Ascending aorta (tissue), 2 donors: ENCODE data around the gene SEMA6C. TPM values are rescaled to one million over a fixed set of nuclear protein-coding genes. Genes with fewer than 3 reads are reported as not detected.
"Not testable (repeated sequence)": the region's sequence is repeated elsewhere in the genome, so short reads cannot be mapped to it uniquely, and the experiment has no call there.

ENCODE experiments used
- DNase-seq, 2 donors: peaks; one replicate each; pipeline ENCODE4 v3.0.0-alpha.2; 2019; ENCODE audit warnings: low spot score in 2 of 2
- H3K27ac ChIP-seq, 2 donors: fragments of 200-600 bp; sonication (generic); one replicate each; pipeline ENCODE4 v1.5.1; 2016 to 2017; ENCODE audit warnings: mild to moderate bottlenecking in 1 of 2
- H3K27me3 ChIP-seq: fragments of 200-600 bp; sonication (generic); one replicate; pipeline ENCODE4 v1.5.1; 2017
- H3K36me3 ChIP-seq, 2 donors: fragments of 200-600 bp; sonication (generic); one replicate each; pipeline ENCODE4 v1.5.1; 2016
- H3K4me1 ChIP-seq, 2 donors: fragments of 200-600 bp; sonication (generic); one replicate each; pipeline ENCODE4 v1.5.1; 2016 to 2017; ENCODE audit warnings: mild to moderate bottlenecking in 1 of 2
- H3K4me3 ChIP-seq, 2 donors: fragments of 200-600 bp; sonication (generic); one replicate each; pipeline ENCODE4 v1.5.1; 2016 to 2017; ENCODE audit warnings: mild to moderate bottlenecking in 1 of 2
- H3K9me3 ChIP-seq, 2 donors: fragments of 200-600 bp; sonication (generic); one replicate each; pipeline ENCODE4 v1.5.1; 2016
- intact Hi-C: fragments of 100-400 bp; cut with DNase I; formaldehyde crosslinking; loops from one replicate; pipeline ENCODE4 v1.15.1; 2023
- total RNA-seq: library from RNA; depleted of rRNA; stranded (reverse); fragments of >200 nt; gene quantifications from one replicate; pipeline ENCODE4 v1.1.0, GENCODE V29; 2016
- TF ChIP-seq, protein P1 (sequence below), 3 experiments: fragments of 200-600 bp in 2 of 3; fragments of 450-650 bp in 1 of 3; sonication (generic) in 2 of 3; IDR thresholded peaks; one replicate each; pipeline ENCODE4 v1.5.1; 2016 to 2019; ENCODE audit warnings: antibody characterized with exemption in 3 of 3, mild to moderate bottlenecking in 1 of 3, moderate library complexity in 1 of 3

SEMA6C gene
- total RNA-seq = 31.8 TPM

DNA sequence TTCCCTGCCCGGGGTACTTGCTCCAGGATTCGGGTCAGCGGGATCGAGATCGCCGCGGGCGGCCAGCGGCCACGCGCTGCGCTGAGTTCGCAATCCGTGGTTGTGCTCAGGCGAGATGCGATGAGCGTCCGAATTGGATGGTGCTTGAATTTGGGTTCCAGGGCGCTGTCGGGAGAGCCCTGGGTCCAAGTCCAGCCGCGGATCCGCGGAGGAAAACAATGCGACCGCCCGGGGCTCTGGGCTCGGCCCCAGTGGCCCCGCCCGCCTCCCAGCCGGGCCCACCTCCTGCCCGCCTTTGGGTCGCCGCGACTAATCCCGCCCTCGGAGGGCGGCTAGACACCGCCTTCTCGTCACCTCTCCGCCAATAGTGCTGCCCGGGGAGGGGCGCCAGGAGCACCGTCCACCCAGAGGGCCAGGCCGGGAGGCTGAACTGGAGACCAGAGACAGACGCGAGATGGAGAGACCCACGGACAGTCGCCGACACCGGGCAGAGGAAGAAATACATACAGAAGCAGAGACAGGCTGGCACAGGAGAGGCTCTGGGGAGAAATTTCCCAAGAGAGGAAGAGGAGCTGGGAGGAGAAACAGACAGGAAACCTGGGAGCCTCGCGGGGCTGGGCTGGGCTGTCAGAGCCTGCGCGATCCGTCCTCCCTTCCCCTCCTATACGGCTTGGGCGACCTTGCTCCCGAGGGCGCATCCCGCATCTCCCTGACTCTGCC is at the start of gene SEMA6C:
Gene SEMA6C, minus strand, starts transcription at position 220 of the 720 bp plus-strand sequence. CDS start 4,010 bp downstream, outside the sequence.
- H3K9me3 ChIP-seq = no peaks in the 10 kb centered on the region
- intact Hi-C loops = loop anchor here (2.0 kb wide), 1 partner anchor 18 kb away; the partner anchor contains the start of gene LYSMD1
- H3K4me3 ChIP-seq = peak within 1 kb of the TSS; percentile 81 to 93
- peak; percentile 83 to 96 for DNase-seq
- TF ChIP-seq, protein P1, sequence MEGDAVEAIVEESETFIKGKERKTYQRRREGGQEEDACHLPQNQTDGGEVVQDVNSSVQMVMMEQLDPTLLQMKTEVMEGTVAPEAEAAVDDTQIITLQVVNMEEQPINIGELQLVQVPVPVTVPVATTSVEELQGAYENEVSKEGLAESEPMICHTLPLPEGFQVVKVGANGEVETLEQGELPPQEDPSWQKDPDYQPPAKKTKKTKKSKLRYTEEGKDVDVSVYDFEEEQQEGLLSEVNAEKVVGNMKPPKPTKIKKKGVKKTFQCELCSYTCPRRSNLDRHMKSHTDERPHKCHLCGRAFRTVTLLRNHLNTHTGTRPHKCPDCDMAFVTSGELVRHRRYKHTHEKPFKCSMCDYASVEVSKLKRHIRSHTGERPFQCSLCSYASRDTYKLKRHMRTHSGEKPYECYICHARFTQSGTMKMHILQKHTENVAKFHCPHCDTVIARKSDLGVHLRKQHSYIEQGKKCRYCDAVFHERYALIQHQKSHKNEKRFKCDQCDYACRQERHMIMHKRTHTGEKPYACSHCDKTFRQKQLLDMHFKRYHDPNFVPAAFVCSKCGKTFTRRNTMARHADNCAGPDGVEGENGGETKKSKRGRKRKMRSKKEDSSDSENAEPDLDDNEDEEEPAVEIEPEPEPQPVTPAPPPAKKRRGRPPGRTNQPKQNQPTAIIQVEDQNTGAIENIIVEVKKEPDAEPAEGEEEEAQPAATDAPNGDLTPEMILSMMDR (IDR thresholded peaks at IDR 0.05) = no peak
- H3K36me3 ChIP-seq = no peaks in the 10 kb centered on the region
- H3K27me3 ChIP-seq = no peaks in the 10 kb centered on the region
- peak within 1 kb of the TSS; percentile 72 to 82 for H3K27ac ChIP-seq
- H3K4me1 ChIP-seq = peaks cover 0 to 16% of the 10 kb centered on the region in 2 donors

DNA sequence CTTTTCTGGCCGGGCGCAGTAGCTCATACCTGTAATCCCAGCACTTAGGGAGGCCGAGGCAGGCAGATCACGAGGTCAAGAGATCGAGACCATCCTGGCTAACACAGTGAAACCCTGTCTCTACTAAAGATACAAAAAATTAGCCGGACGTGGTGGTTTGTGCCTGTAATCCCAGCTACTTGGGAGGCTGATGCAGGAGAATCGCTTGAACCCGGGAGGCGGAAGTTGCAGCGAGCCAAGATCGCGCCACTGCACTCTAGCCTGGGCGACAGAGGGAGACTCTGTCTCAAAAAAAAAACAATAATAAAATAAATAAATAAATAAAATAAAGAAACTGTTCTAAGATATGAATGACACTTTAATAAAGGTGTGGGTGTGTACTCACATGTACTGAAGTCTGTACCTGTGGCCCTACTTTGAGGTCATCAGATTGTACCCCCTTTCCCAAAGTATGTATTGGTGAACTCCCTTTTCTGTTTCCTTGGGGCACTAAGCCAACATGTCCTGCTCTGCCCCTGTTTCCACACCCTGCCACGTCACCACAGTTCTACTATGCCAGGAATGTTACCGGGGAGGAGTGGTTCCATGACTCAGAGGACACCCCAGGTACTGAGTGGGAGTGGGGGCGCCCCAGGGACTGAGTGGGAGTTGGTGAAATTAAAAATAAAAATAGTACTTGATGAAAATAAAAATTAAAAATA is 48.6 kb upstream of the SEMA6C start:
- H3K27ac ChIP-seq, H3K27me3 ChIP-seq, H3K4me3 ChIP-seq, H3K36me3 ChIP-seq, intact Hi-C loops, H3K4me1 ChIP-seq, H3K9me3 ChIP-seq: not testable (repeated sequence)
- peak; percentile 19 to 86 for DNase-seq

- intact Hi-C loops = no loop called here
- peaks cover 0 to 8% of the 10 kb centered on the region in 2 donors for H3K4me1 ChIP-seq
- H3K27ac ChIP-seq = no peak overlapping the region
- DNase-seq = no peak
- H3K27me3 ChIP-seq = no peaks in the 10 kb centered on the region
- TF ChIP-seq, protein P1 (IDR thresholded peaks at IDR 0.05) = no peak
- H3K9me3 ChIP-seq = no peaks in the 10 kb centered on the region
- H3K4me3 ChIP-seq = no peak overlapping the region
- no peaks in the 10 kb centered on the region for H3K36me3 ChIP-seq
Observed at GRCh38 chr1:151193856-151194255, 47.4 kb upstream of the SEMA6C start.

GRCh38 chr1:151193304-151193703 is 46.9 kb upstream of the SEMA6C start:
- Histone ChIP-seq H3K4me1 (peaks cover 0 to 14% of the 10 kb centered on the region in 2 donors), H3K4me3 (no peak overlapping the region), H3K9me3 (no peaks in the 10 kb centered on the region), H3K27ac (no peak overlapping the region), H3K36me3 (no peaks in the 10 kb centered on the region), H3K27me3 (no peaks in the 10 kb centered on the region)
- intact Hi-C loops = no loop called here
- no peak for DNase-seq
- TF ChIP-seq, protein P1 (IDR thresholded peaks at IDR 0.05) = no peak

DNA sequence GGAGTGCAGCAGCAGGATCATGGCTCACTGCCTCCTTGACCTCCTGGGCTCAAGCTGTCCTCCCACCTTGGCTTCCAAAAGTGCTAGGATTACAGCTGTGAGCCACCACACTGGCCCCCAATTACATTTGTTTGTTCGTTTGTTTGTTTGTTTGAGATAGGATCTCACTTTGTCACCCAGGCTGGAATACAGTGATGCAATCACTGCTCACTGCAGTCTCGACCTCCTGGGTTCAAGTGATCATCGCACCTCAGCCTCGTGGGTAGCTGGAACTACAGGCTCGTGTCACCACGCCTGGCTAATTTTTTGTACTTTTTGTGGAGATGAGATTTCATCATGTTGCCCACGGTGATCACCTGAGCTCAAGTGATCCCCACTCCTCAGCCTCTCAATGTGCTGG is 45.6 kb upstream of the SEMA6C start:
- H3K4me3 ChIP-seq = no peak overlapping the region
- H3K27me3 ChIP-seq = no peaks in the 10 kb centered on the region
- TF ChIP-seq, protein P1 (IDR thresholded peaks at IDR 0.05) = no peak
- H3K27ac ChIP-seq = no peak overlapping the region
- intact Hi-C loops = no loop called here
- no peak for DNase-seq
- peaks cover 0 to 18% of the 10 kb centered on the region in 2 donors for H3K4me1 ChIP-seq
- no peaks in the 10 kb centered on the region for H3K9me3 ChIP-seq
- H3K36me3 ChIP-seq = no peaks in the 10 kb centered on the region
